Body of pancreas (tissue), 4 donors: ENCODE measurements around the gene SIPA1L3.

Experiments used
- POLR2A ChIP-seq, 3 donors: fragments of 450-650 bp; IDR thresholded peaks; one replicate each; pipeline ENCODE4 v1.6.1; 2016; ENCODE audit warnings: antibody characterized with exemption in 3 of 3, mild to moderate bottlenecking in 2 of 3
- TF ChIP-seq, protein P1 (sequence below), 7 experiments: fragments of 450-650 bp in 4 of 7; fragments of 200-600 bp in 3 of 7; sonication (generic) in 3 of 7; IDR thresholded peaks; one replicate each; pipeline ENCODE4 v1.5.1; 2016 to 2019; ENCODE audit warnings: antibody characterized with exemption in 7 of 7

GRCh38 chr19:38001158-38001781 lies 94.3 kb downstream of the SIPA1L3 start:
- TF ChIP-seq, protein P1, sequence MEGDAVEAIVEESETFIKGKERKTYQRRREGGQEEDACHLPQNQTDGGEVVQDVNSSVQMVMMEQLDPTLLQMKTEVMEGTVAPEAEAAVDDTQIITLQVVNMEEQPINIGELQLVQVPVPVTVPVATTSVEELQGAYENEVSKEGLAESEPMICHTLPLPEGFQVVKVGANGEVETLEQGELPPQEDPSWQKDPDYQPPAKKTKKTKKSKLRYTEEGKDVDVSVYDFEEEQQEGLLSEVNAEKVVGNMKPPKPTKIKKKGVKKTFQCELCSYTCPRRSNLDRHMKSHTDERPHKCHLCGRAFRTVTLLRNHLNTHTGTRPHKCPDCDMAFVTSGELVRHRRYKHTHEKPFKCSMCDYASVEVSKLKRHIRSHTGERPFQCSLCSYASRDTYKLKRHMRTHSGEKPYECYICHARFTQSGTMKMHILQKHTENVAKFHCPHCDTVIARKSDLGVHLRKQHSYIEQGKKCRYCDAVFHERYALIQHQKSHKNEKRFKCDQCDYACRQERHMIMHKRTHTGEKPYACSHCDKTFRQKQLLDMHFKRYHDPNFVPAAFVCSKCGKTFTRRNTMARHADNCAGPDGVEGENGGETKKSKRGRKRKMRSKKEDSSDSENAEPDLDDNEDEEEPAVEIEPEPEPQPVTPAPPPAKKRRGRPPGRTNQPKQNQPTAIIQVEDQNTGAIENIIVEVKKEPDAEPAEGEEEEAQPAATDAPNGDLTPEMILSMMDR (IDR thresholded peaks at IDR 0.05), result no peak
- no peak for TF ChIP-seq POLR2A (IDR thresholded peaks at IDR 0.05)
